Measurements from ENCODE around the gene THEM4.
"Not testable (repeated sequence)": the region's sequence is repeated elsewhere in the genome, so short reads cannot be mapped to it uniquely, and the experiment has no call there.

DNA sequence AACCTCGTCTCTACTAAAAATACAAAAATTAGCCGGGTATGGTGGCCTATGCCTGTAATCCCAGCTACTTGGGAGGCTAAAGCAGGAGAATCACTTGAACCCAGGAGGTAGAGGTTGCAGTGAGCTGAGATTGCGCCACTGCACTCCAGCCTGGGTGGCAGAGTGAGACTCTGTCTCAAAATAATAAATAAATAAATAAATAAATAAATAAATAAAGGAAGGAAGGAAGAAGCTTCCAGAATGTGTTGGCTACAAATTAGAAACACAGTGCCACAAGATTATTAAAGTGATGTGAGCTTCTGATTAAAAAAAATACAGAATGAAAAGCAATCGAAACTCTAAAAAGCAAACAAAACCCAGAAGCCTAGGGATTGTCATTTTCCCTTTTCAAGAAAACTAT, 25.4 kb downstream of the THEM4 start:
- TF ChIP-seq, protein P1, sequence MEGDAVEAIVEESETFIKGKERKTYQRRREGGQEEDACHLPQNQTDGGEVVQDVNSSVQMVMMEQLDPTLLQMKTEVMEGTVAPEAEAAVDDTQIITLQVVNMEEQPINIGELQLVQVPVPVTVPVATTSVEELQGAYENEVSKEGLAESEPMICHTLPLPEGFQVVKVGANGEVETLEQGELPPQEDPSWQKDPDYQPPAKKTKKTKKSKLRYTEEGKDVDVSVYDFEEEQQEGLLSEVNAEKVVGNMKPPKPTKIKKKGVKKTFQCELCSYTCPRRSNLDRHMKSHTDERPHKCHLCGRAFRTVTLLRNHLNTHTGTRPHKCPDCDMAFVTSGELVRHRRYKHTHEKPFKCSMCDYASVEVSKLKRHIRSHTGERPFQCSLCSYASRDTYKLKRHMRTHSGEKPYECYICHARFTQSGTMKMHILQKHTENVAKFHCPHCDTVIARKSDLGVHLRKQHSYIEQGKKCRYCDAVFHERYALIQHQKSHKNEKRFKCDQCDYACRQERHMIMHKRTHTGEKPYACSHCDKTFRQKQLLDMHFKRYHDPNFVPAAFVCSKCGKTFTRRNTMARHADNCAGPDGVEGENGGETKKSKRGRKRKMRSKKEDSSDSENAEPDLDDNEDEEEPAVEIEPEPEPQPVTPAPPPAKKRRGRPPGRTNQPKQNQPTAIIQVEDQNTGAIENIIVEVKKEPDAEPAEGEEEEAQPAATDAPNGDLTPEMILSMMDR (IDR thresholded peaks at IDR 0.05): not testable (repeated sequence)
- not testable (repeated sequence) for TF ChIP-seq POLR2A (IDR thresholded peaks at IDR 0.05)
